H1 (cell line): ENCODE data around the gene SSPN. TPM values are rescaled to one million over a fixed set of nuclear protein-coding genes. Genes with fewer than 3 reads are reported as not detected.

Source experiments
- HDAC6 ChIP-seq: IDR thresholded peaks from one replicate; pipeline ENCODE4 v1.7.1; 2012; ENCODE audit warnings: low read depth, mild to moderate bottlenecking, inconsistent platforms, low read length, moderate library complexity
- SP2 ChIP-seq: IDR thresholded peaks from 2 replicates; pipeline ENCODE4 v1.6.1; 2012; ENCODE audit warnings: mild to moderate bottlenecking, low read length, inconsistent platforms
- polyA plus RNA-seq, 7 experiments: library from polyadenylated mRNA; depleted of rRNA in 3 of 7; stranded (reverse) in 5 of 7; unstranded in 2 of 7; fragments of >200 nt in 5 of 7; fragments of 200-250 nt in 2 of 7; gene quantifications; 1 replicate in 5 of 7; 2 replicates in 1 of 7; 4 replicates in 1 of 7; pipeline versions ENCODE4 v1.2.1 to v1.2.3, GENCODE V29; 2011 to 2013; ENCODE audit warnings: missing spikeins in 2 of 7, mixed read lengths in 2 of 7
- total RNA-seq: library from RNA; stranded (reverse); fragmentation: NEBNext Ultra II Directional; extraction: Animal tissue kit (Norgen Biotek cat#: 25700); gene quantifications from 2 replicates; pipeline ENCODE4 v1.2.1, GENCODE V29; 2021

SSPN gene
- total and polyA plus RNA-seq, 2 of the 8 experiments (the other 6 are each of a cell fraction or from before 2014, with no cell fraction given) = 0.86 to 1.8 TPM

DNA sequence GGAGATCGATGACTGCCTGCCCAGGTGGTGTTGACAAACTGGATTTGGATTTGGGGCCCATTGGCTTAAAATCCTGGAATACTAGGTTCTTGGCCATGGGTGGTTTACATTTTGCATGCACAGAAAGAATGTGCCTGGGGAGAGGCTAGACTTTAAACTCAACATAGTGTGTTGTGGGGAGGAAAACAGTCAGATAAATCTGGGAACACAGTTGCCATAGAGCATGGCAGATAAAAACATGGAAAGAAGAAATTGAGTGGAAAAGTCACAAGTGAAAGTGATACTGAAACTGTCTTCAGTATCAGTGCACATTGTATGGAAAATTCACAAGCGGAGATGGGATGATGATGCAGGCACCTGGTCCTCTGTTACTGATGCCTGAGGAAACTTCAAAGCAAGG lies 95.2 kb downstream of the SSPN start (continued):
- no peak for TF ChIP-seq SP2
- TF ChIP-seq HDAC6 = no peak
